Activated gamma-delta T cell treated with anti-CD3 and anti-CD28 coated beads, Interleukin-2, amount 50 U/mL, for 16 hours (primary cell): Measurements from ENCODE around the gene TMEM267.
A peak's percentile ranks its signal among the peaks of the same experiment; 100 is the strongest.
"Not testable (repeated sequence)": the region's sequence is repeated elsewhere in the genome, so short reads cannot be mapped to it uniquely, and the experiment has no call there.

Experiments used
- DNase-seq: peaks from one replicate; pipeline ENCODE4 v3.0.0-alpha.2; 2020; ENCODE audit warnings: low read depth

Gene TMEM267, protein sequence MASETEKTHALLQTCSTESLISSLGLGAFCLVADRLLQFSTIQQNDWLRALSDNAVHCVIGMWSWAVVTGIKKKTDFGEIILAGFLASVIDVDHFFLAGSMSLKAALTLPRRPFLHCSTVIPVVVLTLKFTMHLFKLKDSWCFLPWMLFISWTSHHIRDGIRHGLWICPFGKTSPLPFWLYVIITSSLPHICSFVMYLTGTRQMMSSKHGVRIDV

DNA sequence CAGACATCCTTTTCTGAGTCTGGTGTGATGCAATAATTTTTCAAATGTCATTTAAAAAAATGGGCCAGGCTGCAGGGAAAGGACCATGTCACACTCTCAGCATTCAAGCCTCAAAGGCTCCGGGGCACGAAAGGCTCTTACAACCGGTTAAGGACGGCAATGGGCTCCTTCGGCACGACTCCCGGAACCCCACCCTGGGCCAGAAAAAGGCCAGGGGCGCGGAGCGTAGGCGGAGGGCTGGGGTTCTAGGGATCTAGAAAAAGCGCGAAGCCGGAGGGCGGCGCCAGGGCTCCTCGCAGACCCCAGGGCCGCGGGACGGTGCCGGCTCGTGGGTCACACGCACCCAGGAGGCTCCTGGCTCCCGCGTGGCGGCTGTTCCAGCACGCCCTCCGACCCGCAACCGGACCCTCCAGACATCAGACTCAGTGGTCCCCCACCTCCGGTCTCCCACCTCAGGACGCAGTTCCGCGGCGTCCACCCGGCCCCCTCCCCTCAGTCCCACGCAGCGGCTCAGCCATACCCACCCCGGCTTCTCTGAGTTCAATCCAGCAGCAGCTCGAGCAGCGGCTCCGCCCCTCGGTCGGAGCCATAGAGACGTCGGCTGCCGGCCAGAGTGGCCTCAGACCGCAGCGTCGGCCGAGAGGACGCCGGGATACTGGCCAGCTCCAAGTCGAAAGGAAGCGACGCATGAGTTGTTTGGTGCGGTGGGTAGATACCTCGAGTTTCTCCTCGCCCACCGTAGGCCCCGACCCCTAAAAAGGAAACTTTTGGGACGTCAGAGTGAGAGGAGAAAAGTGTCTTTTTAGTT lies at the start of gene TMEM267:
Gene TMEM267 (minus strand): TSS at position 568 of the 808 bp plus-strand sequence. CDS start 29,896 bp downstream, outside the sequence.
- DNase-seq: peak; percentile 77

GRCh38 chr5:43530648-43531047 lies 47.0 kb upstream of the TMEM267 start:
- DNase-seq: no peak

DNA sequence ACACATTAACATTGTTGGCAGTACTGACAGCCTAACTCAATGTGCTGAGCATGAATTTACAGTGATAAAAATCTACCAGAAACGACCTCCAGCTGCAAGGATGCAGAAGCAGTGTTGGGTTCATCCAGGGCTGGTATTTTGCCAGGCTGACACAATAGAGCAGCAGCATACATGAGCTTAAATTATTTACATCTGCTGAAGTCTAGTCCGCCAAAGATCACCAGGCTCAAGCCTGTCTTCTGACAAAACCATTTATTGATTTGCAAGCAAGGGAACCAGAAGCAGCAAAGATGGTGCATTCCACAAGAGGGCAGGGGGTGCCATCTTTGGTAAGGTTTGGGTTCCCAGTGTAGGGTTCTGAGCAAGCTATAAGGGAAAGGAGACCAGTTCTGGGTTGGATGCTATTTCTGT lies 40.0 kb upstream of the TMEM267 start:
- no peak for DNase-seq

DNA sequence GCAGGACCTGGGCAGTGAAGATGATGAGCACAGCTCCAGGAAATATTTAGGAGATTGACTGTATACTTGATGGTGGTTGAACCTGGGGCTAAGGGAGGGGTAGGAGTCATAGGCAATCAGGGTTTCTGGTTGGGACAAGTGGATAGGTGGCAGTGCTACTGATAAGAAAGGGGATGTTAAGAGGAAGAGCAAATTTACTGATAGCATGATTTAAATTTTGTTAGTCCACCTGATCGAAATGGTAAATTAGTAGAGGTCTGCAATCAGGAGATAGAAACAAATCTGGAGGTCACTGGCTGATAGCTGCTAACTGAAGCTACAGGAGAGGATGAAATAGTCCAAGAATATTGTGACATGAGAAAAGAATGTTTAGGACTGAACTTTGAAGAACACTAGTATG lies 37.0 kb upstream of the TMEM267 start:
- no peak for DNase-seq

- DNase-seq: no peak
Observed at GRCh38 chr5:43515678-43516048, 32.0 kb upstream of the TMEM267 start.

DNA sequence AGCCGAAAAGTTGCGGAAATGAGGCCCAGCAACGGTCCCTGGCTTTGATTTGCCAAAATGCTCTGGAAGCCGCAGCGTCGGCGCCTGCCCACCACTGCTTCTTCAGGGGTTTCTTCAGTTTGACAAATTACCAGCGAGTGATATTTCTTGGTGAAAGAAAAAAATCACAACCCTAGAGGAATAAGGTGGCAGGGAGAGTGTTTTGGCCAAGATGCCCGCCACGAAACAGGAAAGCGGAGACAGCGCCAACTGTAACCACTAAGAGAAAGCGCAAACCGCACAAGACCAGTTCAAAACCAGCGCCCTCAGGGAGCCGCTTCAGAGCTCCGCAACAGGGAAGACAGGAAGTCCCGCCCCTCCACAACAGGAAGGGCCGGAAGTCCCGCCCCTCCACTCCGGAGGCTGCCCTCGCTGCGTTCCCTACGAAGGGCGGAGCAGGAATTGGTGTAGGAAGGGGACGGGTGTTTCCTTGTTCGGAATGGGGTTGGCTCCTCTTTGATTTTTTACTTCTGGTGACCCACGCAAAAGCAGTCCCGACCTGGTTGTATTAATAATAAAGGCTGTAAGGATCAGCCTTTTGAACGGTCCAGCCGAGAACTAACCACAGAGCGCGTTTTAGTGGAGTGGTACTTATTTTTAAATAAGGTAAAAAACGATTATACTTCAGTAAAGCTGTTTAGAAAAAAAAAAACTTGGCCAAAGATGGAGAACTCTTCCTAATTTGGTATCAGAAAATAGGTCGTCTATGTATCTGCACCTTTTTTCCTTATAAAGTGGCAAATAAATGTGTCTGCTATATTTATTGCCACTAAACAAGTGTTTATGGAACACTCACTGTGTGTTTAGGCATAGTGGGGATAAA lies 31.4 kb upstream of the TMEM267 start, which contains the start of gene C5orf34:
Gene C5orf34 (minus strand): TSS at position 333 of the 862 bp plus-strand sequence. CDS start 5,809 bp downstream, outside the sequence.
- DNase-seq: peak; percentile 93

DNA sequence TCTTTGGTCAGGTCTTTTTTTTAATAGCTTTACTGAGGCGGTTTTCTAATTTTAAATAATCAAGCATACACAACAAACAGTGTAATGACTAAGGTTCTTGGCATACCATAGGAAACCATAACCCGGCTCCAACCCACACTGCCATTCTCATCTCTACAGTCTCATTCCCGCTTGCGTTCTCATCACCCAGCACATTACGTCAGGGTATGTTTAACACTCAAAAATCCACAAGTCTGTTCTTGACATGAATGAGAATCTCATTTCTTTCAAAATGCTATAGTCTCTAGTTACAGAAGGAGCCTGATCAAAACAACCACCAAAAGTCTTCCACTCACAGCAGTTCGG lies 30.8 kb upstream of the TMEM267 start:
- no peak for DNase-seq

DNA sequence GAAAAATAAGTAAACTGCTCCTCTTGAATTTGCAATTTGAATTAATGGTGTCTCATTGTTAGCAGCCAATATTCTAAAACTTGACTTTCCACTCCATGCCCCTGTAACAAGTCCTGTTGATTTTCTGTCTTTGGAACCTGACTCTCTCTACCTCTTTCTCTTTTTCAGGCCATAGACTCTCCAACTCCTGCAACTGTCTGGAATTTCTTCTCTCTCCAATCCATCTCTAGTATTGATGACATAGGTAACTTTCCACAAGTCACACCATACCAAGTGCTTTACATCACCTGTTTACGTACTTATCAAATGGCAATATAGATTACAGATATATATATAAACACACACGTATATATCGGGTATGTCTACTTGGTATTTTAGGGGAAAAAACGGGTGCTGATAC lies 30.4 kb upstream of the TMEM267 start:
- no peak for DNase-seq

DNA sequence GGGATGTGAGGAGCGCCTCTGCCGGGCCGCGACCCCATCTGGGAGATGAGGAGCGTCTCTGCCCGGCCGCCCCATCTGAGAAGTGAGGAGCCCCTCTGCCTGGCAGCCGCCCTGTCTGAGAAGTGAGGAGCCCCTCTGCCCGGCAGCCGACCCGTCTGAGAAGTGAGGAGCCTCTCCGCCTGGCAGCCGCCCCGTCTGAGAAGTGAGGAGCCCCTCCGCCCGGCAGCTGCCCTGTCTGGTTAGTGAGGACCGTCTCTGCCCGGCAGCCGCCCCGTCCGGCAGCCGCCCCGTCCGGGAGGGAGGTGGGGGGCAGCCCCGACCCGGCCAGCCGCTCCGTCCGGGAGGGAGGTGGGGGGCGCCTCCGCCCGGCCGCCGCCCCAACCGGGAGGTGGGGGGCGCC lies 27.4 kb upstream of the TMEM267 start:
- DNase-seq: not testable (repeated sequence)

DNA sequence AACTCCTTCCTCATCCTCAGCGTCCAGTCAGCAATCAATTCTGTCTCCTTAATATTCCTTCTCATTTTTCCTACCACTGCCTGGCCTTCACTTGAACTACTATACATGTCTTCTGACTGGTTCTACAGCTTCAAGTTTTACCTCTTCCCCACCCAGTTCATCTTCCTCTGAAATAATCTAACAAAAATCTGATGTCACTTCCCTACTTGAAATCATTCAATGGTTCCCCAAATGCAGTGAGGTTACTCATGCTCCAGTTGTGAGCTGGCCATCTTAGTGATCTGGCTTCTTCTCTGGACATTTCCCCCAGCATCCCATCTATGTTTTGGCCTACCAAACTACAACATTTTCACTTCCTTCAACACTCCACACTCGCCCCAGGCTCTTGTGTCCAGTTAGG lies 14.9 kb upstream of the TMEM267 start:
- DNase-seq: no peak

- DNase-seq: no peak
Observed at GRCh38 chr5:43497311-43498104, 13.8 kb upstream of the TMEM267 start.

- DNase-seq: no peak
Observed at GRCh38 chr5:43491326-43491725, 7.7 kb upstream of the TMEM267 start.

- no peak for DNase-seq
Observed at GRCh38 chr5:43486353-43486752, 2.7 kb upstream of the TMEM267 start.

DNA sequence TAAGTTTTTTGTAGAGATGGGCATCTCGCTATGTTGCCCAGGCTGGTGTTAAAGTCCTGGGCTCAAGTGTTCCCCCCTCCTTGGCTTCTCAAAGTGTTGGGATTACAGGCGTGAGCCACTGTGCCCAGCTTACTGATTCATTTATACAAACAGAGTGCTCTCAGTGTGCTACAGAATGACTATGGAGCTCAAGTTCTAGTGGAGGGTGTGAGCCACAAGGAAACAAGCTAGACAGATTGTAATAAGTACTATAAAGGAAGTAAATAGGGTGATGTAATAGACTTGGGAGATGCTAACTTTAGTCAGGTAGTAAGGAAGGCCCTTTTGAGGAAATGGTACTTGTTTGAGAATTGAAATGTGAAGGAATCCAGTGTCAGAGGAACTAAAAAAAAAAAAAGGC lies 1.7 kb upstream of the TMEM267 start:
- DNase-seq: no peak

DNA sequence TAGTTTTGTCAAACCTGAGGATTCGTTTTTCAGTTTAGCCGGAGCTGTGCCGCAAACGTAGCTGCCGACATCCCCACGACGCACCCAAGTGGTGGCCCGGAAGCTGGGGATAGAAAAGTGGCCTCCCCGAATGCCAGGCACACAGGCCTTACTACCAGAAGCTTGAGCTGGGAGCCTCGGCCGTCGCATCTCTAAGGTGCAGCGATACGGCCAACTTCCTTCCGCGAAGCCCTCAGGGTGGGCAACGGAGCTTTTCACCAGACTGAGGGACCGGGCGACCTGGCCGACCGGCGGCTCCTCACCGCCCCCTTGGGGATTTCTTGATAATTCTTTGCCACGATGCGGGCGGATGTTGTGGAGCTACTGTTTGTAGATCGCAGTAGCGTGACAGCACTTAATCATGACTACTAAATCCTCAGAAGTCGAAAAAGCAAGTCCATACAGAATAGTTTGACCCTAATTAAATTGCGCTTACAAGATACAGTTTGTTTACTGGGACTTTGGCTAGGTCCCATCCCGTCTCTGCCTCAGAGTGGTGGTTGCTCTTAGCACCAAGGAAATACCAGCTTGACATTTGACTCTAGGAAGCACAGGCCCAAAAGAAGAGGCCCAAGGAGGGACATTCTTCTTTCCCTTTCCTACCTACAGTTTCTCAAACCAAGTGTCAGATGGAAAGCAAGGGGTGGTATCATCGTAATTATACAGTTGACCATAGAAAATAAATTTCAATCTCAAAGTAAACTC lies 613 bp upstream of the TMEM267 start:
- DNase-seq: peak; percentile 80

- no peak for DNase-seq
Observed at GRCh38 chr5:43482490-43483297, 971 bp downstream of the TMEM267 start.

GRCh38 chr5:43469671-43470391 lies 13.8 kb downstream of the TMEM267 start:
- DNase-seq: no peak

DNA sequence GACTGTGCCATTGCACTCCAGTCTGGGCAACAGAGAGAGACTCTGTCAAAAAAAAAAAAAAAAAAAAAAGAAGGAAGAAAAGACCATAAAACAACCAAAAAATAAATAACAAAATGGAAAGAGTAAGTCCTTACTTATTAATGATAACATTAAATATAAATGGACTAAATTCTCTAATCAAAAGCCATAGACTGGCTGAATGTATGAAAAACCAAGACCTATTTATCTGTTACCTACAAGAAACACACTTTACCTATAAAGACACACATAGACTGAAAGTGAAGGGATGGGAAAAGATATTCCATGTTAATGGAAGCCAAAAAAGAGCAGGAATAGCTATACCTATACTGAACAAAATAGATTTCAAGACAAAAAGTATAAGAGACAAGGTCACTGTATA lies 16.6 kb downstream of the TMEM267 start:
- no peak for DNase-seq

DNA sequence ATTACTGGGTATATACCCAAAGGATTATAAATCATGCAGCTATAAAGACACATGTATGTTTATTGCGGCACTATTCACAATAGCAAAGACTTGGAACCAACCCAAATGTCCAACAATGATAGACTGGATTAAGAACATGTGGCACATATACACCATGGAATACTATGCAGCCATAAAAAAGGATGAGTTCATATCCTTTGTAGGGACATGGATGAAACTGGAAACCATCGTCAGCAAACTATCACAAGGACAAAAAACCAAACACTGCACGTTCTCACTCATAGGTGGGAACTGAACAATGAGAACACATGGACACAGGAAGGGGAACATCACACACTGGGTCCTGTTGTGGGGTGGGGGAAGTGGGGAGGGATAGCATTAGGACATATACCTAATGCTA lies 18.2 kb downstream of the TMEM267 start:
- DNase-seq: not testable (repeated sequence)

DNA sequence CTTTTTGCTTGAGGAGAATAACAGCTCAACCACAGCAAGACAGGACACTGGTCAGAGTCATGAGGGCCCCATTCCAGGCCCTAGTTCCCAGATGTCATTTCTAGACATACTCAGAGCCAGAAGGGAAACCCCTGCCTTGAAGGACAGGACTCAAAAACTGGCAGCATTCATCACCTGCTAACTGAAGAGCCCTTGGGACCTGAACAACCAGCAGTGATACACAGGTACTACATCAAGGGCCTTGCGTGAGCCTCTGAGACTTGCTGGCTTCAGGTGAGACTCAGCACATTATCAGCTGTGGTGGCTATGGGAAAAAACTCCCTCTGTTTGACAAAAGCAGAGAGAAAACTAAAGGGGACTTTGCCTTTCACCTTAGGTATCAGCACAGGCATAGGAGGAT lies 22.6 kb downstream of the TMEM267 start:
- DNase-seq: no peak
